HG02852 (cell line): ENCODE measurements around the gene MEG3.

Experiments
- ATAC-seq: cut with Tn5 transposase; IDR thresholded peaks from one replicate; pipeline ENCODE4 v1.9.1; 2021; ENCODE audit warnings: mild to moderate bottlenecking, moderate library complexity; ENCODE audit not compliant: unreplicated experiment

The MEG3 gene

DNA sequence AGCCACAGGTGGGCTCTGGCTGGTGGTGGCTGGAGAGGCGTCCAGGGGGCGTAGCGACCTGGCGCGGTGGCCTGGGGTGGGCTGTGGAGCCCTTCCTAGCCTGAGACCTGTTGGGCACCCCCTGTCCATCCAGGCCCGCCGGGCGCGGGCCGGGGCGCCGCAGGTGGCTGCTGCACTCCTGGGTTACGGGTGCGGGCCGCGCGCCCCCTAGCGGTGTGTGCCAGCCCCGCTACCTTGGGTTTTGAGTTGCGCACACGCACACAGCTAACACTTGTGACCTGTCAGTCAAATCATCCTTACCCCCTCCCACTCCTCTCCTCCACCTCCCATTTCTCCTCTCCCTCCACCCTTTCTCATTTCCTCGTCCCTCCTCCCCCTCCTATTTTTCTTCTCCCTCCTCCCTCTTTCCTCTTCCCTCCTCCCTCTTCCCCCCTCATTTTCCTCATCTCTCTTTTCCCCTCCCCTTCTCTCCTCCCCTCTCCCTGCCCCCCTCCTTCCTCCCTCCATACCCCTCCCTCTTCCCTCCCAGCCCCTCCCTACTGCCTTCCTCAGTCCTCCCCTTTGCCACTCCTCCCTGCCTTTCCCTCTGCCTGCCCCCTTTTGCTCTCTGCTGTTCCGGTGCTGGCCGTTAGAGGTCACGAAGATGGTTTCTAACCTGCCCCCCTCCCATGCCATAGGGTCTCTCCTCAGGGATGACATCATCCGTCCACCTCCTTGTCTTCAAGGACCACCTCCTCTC is 2.3 kb downstream of the MEG3 start:
- ATAC-seq = no peak

DNA sequence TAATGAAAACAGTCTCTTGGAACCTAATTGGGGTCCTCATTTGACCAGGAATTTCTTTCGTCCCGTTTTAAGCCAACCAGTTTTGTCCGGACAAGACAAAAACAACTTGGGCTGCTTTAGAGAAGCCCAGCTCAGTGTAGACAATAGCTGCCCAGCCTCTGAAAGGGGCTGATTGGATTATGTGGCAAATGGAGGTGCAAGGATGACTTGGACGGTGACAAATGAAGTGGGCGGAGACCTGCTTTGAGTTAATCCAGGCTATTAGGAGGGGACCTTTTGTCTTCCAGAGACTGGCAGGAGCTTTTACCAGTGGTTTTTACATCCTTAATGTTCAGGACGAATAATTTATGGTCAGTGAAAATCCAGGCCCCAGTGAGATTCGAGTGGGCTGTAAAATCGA is 4.8 kb downstream of the MEG3 start:
- ATAC-seq = no peak

DNA sequence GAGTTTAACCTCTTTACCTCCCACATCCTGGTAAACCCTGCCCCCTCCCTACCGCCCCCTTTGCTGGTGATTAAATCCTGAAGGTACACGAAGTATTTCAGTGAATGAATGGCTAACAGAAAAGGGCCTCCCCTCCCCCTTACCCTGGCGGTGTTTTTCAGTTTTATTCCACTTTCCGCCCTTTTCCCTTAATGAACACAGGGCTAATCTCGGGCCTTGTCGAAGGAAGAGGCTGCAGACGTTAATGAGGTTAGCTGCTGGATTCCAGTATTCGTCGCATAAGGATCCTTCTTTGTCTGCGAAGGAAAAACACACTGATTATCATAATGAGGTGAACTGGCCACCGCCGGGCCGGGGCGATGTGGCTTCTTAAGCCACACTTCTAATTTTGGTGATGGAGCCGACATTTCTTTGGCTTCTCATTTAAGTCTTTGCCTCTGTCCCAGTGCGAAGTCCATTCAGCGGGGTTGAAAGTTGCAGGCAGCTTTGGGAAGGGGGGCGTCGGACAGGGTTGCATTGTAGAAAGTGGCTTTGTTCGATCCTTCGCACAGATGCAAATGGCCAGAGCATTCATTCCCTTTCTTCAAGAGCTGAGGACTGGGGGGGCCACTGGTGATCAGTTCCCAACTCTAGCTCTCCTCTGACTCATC is 6.5 kb downstream of the MEG3 start:
- no peak for ATAC-seq

DNA sequence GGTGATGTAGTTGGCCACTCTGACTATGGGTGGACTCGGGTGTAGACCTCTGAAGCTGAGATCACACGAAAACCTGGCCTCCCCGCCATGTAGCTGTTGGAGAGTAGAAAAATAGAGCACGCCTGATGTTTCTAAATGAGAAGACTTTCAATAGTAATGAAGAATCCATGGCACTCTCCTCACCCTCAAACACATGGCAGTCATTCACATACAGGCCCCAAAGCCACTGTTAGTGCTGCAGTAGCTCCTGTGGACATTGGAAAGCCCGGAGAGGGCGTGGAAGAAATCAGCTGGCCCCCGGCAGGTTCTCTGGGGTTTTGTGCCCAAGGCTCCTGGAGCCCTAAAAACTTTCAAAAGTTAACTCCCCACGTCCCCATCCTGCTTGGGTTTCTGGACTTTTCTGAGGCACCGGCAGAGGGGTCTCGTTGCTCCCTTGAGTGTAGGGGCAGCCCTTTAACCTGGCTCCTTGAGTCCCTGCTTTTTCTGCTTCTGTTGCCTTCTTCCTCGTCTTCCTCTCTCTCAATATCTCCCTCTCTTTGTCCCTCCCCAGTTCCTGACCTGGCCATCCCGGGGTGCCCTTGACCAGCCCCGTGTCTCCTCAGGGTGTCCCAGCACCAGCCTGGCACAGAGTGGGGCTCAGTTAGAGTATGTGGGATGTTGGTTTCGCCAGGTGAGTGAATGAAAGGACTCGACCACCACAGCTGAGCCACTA is 8.3 kb downstream of the MEG3 start:
- ATAC-seq = no peak

DNA sequence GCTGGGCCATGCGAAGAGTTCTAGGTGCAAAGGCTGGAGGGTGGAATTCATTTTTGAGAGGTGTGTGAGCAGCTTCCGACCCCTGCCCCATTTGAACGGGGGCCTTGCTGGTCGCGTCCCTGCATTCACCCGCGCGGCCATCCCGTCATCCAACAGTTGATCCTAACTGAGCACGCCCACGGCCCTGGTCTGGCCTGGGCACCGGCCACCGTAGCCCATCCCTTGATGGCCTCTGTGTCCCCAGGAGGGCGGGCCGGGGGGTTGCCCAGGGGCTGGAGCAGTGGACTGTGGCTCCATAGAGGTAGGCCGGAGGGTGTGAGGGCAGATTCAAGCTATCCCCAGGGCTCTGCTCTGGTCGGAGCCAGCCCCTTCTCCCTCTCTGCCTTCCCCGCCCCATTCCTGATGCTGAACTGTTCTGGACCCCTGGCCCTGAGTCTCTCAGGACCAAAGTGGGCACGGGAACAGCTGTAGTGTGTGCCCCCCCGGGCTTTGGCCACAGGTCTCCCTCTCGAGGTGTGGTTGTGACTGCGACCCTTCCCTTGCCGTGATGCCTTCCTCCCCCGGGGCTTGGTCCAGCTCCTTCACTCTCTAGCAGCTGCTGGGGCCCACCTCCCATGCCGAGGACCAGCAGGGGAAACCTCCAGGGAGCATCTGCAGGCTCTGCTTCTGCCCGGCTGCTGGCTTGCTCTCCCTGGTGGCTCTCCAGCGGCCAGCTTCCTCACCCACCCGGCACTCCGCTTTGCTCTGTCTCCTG is 9.1 kb downstream of the MEG3 start:
- ATAC-seq = no peak

DNA sequence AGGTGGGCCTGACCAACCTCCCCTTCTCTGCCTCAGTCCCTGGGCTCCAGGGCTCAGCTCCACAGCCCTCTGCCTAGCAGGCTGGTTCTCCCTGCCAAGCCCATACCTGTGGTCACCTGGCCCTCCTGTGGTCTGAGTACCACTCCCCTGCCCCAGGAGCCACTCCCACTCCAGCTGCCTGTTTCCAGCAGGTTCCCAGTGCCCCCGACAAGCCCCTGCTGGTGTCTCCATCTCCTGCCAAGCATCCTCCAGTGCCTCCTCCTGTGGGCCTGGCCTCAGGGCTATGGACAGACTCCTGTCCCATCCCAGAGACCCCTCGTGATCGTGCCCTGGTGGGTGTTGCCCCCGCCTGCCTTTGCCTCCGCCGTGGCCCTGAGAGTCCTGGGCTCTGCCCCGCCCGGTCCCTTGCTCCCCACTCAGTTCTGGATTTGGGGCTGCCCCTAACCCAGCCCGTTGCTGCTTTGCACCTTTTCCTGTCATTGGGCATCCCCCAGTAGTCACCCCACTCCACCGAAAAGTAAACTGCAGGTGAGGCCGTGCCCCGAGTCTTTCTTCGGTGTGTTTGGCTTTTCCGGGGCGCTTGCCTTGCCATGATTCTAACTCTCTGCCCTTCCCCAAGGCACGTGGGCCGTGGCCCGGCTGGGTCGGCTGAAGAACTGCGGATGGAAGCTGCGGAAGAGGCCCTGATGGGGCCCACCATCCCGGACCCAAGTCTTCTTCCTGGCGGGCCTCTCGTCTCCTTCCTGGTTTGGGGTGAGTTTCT is 9.8 kb downstream of the MEG3 start:
- no peak for ATAC-seq

DNA sequence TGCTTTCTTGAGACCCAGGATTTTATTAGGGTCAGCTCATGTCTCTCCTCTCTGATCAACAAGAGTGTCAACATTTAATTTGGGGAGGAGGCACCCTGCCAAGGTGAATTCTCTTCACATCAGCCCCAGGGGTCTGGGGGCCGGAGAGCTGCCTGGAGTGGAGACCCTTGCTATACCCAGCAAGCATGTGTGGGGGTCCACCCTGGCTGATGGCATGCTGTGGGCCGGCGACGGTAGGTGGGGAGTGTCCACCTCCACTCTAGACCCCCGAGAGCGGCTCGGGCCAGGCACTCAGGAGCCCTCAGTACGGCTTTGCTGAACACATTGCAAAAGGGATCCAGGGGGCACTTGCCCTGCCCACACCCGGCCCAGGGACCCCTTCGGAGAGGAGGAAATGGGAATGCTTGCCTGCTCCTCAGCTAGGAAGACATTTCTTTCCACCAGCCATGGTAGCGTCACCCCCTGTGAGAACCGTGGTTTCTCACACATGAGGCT is 10.4 kb downstream of the MEG3 start:
- ATAC-seq = no peak

DNA sequence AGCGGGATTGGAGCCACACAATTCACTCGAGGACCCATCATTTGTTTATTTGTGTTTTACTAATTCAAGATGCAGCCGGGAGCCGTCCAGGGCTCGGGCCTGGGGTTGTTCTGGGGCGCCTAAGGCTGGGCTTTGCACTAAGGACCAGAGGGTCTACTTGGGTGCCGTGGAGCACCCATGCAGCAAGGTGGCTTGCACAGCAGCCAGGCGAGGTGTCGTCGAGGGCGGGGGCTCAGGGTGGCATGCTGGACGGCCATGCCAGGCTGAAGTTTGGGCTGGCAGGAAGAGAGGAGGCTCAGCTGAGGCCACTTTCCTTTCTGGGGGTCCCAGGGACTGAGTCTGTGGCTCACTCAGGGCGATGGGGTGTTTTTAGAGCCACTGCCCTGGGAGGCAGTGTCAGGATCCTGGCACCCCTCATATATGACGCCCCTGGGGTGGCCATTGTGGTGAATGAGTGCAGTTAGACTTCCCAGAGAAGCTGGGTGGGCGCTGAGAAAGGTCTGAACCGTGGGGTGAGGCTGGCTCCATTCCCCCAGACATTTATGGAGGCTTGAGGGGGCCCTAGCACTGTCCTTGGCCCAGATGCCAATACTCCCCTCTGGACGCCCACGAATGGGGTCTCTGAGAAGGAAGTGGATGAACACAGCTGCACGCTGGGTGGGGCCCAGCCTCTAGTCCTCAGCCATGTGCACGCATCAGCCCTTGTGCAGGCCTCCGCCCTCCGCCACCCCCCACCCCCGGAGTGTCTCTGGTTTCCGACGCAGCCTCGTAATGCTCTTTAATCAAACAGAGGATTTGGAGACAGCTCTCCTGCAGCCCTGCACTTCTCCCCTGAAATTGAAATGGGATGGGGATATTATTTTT is 11.3 kb downstream of the MEG3 start:
- no peak for ATAC-seq

DNA sequence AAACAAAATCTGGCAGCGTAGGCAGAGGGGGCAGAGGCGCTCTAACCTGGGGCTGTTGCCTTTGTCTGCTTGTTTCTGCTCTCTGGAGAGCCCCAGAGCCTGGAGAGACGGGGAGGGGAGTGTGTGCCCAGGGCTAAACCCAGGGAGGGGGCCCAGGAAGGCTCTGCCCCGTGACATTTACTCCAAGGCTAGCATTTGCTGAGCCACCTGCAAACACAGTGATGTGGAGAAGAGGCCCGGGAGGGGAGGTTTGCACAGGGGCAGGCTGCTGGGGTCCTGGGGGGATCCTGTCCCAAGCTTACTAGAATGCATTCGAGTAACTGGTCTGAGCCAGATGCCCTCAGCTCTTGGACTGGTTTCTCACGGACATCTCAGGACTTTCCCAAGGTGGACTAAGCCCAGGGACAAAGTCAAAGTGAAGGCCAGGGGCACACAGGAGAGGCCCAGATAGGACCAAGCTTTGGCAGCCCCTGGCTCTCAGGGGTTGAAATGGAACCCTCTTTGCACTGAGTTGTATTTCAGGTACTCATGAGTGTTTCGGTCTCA is 12.0 kb downstream of the MEG3 start:
- ATAC-seq = no peak

DNA sequence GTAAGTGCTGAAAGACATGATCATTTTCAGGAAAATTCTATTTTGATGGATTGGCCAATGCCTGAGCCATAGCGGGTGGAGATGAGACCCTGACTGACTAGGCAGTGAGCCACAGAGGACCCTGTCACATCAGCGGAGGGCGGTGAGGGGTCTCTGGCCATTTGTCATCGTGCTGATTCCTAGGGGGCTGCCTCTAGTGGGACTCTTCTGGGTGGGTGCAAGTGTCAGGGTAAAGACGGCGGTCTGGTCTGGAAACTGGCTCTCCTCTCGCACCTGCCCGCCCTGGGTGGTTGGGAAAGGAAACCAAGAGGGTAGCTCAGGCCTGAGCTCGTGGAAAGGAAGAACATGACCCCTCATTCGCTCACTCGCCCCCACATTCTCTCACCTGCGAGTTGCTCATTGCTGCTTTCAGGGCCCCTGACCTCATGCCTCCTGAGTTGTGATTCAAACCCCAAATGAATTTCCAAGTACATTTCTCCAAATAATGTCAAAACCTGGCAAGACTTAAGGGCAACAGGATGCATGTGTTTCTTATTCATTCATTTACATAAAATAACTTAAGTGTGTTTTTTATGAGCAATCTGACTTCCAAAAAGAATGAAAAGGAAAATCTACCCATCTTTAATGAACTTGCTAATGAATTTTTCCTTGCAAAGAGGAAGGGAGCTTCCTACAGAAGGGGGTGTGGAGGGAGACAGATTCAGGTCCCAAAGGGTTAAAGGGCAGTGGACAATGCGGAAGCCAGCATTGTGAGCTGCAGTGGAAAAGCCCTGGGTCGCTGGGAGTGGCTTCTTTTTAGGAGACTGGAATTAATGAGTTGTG is 12.8 kb downstream of the MEG3 start:
- no peak for ATAC-seq

DNA sequence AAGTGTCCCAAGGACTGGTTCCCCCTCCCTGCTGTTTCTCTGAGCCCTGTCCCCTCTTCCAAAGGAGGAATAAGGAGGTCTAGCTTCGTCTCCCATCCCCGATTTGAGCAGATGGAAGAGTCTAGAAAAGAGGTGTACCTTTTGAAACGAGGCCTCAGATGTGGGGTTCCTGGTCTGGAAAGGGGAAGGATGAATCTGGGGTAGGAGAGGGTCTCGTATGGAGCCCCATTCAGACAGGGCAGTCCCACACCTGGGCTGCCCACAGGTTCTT is 13.3 kb downstream of the MEG3 start:
- ATAC-seq = no peak

DNA sequence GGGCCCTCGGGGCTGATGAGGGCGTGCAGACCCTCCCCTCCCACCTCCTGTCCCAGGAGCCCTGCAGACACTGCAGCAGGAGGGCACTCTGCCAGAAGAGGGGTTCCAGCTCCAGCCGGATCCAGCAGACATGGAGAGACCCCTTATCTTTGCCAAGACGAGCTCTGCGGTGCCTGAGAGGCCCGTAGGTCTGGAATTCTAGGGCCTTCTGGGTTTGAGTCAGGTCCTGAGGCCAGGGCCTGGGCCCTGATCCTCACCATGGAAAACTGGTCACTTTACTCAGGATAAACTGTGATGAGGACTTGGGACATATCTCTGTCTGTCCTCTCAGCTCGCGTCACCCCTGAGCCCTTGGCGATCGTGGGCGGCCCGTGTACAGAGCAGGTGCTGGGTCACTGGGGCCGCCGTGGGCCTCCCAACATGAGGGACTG is 13.8 kb downstream of the MEG3 start:
- ATAC-seq = no peak

DNA sequence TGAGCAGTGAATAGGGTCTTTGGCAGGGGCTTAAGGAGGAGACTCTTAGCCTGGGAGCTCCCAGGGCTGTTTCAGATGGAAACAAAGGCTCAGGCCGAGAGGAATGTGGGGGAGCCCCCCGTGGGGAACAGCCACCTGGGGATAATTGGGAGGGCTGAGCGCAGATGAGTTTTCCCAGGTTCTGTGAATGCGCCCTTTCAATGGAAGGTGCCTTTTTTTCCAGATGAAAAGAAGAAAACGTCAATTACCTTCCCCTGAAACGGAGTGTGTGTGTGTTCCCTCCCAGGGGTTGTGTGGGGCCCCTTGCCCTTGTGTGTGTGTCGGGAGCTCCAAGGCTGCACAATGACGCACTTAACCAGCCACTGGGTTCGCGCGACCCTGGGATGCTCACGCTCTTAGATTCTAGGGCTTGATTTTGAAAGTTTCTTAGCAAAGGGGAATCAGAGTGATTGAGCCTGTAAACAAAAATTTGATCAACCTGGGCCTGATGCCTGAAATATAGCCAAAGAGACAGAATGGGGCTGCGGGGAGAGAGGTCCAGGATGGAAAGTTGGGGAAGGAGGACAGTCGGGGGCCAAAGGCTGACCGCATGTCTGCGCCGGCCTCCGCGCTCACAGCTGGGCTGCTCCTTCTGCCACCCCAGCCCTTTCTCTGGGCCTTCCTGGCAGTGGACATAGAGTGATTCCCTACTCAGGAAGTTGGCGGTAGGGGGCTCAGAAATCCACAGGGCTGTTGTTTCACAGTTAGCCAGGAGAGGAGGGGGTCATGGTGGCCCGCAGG is 14.6 kb downstream of the MEG3 start:
- ATAC-seq = no peak

DNA sequence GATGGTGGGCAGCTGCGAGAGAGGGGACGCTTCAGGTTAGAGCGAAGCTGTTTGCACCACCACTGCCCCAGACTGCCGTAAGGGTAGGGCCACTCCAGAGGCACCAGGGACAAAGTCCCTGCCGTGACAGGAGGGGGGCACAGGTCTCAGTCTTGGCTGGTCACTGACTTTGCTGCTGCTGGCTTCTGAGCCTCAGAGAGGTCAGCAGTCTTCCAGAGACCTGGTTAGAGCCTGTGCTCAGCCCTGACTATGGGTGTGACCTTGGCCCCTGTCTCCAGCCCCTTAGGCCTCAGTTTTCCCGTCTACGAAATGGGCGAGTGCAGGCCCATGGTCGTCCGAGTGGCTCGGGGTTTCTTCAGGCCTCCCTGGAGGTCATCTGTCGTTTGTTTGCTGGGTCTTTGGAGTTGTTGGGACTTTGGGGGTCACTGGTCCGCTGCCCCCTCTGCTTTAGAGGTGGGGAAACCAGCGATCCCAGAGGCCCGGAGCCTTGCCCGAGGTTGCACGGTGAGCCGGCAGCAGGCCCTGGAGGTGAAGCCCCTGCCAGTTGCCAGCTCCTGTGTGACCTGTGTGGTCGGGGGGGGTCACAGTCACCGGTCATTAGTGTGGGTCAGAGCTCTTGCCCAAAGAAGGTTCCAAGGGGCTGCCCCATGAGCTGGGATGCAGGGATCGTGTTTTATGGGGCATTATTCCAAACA is 15.3 kb downstream of the MEG3 start:
- ATAC-seq = no peak

DNA sequence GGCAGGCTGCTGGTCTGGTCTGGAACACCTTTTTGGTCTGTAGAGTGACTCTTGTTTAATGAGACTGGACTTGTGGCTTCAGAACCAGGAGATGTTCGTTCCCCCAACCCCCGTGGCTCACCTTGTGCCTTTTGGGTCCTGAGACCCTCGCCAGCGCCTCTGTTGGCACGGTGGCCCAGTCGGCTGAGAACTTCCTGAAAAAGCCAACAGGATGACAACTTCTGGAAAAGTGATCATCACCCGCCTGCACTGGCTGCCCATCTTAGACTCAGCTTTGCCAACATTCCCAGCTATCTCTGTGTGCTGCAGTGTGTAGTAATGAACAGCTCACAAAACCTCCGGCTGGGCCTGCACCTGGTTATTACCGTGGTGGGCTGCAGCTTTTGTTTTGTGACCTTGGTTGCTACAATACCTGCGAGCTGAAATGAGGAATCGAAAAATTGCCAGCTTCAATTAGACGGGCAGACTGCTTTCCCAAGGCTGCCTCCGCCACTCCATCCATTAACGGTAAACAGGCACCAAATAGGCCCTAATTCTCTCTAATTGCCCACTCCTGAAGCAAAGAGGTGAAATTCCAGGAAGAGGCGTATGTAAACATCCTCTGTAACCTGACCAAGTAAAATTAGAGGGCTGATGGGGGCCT is 16.0 kb downstream of the MEG3 start:
- ATAC-seq = no peak

DNA sequence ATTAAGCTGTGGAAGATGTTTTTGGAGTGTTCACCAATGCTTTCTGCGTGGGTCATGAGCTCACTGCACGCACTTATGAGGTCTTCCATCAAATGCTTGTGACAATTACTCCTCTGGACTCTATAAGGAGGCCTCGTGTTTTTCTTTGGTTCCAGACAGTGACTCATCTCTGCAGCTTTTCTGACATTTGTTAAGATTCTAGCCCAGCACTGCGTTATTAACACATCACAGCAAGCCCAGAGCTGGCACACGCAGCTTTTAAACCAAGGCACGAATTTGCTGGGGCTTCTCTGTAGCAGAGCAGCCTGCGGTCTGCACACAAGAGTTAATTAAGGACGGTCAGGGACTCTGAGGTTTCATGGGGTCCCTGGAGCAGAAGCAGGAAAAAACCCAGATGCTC is 16.9 kb downstream of the MEG3 start:
- ATAC-seq = no peak

DNA sequence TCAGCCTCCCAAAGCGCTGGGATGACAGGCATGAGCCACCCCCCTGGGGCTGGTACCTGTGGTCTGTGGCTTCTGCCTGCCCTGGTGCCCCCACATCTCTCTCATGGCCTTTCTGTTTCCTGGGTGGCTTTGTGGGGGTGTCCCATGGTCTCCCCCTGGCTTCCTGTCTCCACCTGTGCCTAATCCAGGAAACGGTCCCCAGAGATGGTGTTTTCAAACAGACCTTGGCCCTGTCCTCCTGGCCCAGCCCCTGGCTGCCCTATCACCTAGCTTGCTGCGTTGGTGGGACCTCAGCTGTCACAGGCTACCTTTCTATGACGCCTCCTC is 18.1 kb downstream of the MEG3 start:
- ATAC-seq = no peak
